Liver (tissue), 9 donors: ENCODE data around the gene CETN1. TPM values are rescaled to one million over a fixed set of nuclear protein-coding genes. Genes with fewer than 3 reads are reported as not detected.
A peak's percentile ranks its signal among the peaks of the same experiment; 100 is the strongest.

Experiments
- DNase-seq: peaks from one replicate; pipeline ENCODE4 v3.0.0-alpha.2; 2017; ENCODE audit warnings: low spot score
- H3K27ac ChIP-seq, 2 donors: one replicate each; pipeline ENCODE4 v1.7.0; 2013; ENCODE audit warnings: inconsistent platforms in 2 of 2, low read length in 2 of 2, control low read depth in 1 of 2, low read depth in 1 of 2, mild to moderate bottlenecking in 1 of 2
- H3K27me3 ChIP-seq, 4 donors: one replicate each; pipeline versions ENCODE4 v1.6.1 to v1.7.0; 2013; ENCODE audit warnings: low read length in 3 of 4, inconsistent platforms in 1 of 4, mild to moderate bottlenecking in 1 of 4, moderate library complexity in 1 of 4; ENCODE audit not compliant: control insufficient read depth in 4 of 4, insufficient read depth in 4 of 4
- H3K36me3 ChIP-seq, 4 donors: one replicate each; pipeline versions ENCODE4 v1.6.1 to v1.7.0; 2013; ENCODE audit warnings: low read length in 3 of 4, mild to moderate bottlenecking in 3 of 4, low read depth in 1 of 4, moderate library complexity in 1 of 4; ENCODE audit not compliant: control insufficient read depth in 4 of 4, insufficient read depth in 3 of 4
- H3K4me1 ChIP-seq, 4 donors: one replicate each; pipeline versions ENCODE4 v1.6.1 to v1.7.0; 2013; ENCODE audit warnings: low read length in 3 of 4, mild to moderate bottlenecking in 3 of 4, moderate library complexity in 1 of 4; ENCODE audit not compliant: control insufficient read depth in 4 of 4, insufficient read depth in 4 of 4
- H3K4me3 ChIP-seq, 3 donors: one replicate each; pipeline versions ENCODE4 v1.6.1 to v1.7.0; 2013; ENCODE audit warnings: low read length in 3 of 3, control low read depth in 1 of 3, low read depth in 1 of 3, mild to moderate bottlenecking in 1 of 3
- H3K9ac ChIP-seq, 2 donors: one replicate each; pipeline ENCODE4 v1.7.0; 2013; ENCODE audit warnings: low read length in 2 of 2, mild to moderate bottlenecking in 2 of 2, moderate library complexity in 2 of 2, control low read depth in 1 of 2, low read depth in 1 of 2
- H3K9me3 ChIP-seq, 4 donors: one replicate each; pipeline versions ENCODE4 v1.6.1 to v1.7.0; 2013; ENCODE audit warnings: low read length in 3 of 4; ENCODE audit not compliant: control insufficient read depth in 4 of 4
- EGR1 ChIP-seq, 2 donors: IDR thresholded peaks; 2 replicates each; pipeline ENCODE4 v1.6.1; 2016 to 2018; ENCODE audit warnings: antibody characterized with exemption in 2 of 2, low read depth in 2 of 2
- FOXA1 ChIP-seq: IDR thresholded peaks from 2 replicates; pipeline ENCODE4 v1.6.1; 2016; ENCODE audit warnings: antibody characterized with exemption
- FOXA2 ChIP-seq: IDR thresholded peaks from 2 replicates; pipeline ENCODE4 v1.6.1; 2016; ENCODE audit warnings: antibody characterized with exemption
- GABPA ChIP-seq, 2 donors: IDR thresholded peaks in 1 of 2; conservative IDR thresholded peaks in 1 of 2; 2 replicates each; pipeline ENCODE4 v1.6.1; 2016; ENCODE audit warnings: antibody characterized with exemption in 2 of 2, mild to moderate bottlenecking in 1 of 2, moderate library complexity in 1 of 2
- HNF4A ChIP-seq, 2 donors: conservative IDR thresholded peaks; 2 replicates each; pipeline ENCODE4 v1.6.1; 2016; ENCODE audit warnings: antibody characterized with exemption in 2 of 2, mild to moderate bottlenecking in 2 of 2
- HNF4G ChIP-seq: IDR thresholded peaks from 2 replicates; pipeline ENCODE4 v1.6.1; 2016; ENCODE audit warnings: antibody characterized with exemption
- JUND ChIP-seq, 2 donors: IDR thresholded peaks; 2 replicates each; pipeline ENCODE4 v1.6.1; 2016; ENCODE audit warnings: antibody characterized with exemption in 2 of 2
- NR2F2 ChIP-seq: IDR thresholded peaks from 2 replicates; pipeline ENCODE4 v1.6.1; 2016; ENCODE audit warnings: antibody characterized with exemption
- RAD21 ChIP-seq, 2 donors: IDR thresholded peaks; 2 replicates each; pipeline ENCODE4 v1.6.1; 2016; ENCODE audit warnings: antibody characterized with exemption in 2 of 2, mild to moderate bottlenecking in 2 of 2
- RXRA ChIP-seq, 2 donors: IDR thresholded peaks; 2 replicates each; pipeline ENCODE4 v1.6.1; 2017 to 2018; ENCODE audit warnings: antibody characterized with exemption in 2 of 2, mild to moderate bottlenecking in 1 of 2
- SP1 ChIP-seq: IDR thresholded peaks from 2 replicates; pipeline ENCODE4 v1.6.1; 2018; ENCODE audit warnings: antibody characterized with exemption, mild to moderate bottlenecking
- TAF1 ChIP-seq: conservative IDR thresholded peaks from 2 replicates; pipeline ENCODE4 v1.6.1; 2016; ENCODE audit warnings: antibody characterized with exemption, mild to moderate bottlenecking
- WGBS: extraction: QIAGEN DNeasy Blood & Tissue Kit; methylation state at CpG from one replicate; pipeline ENCODE4 v1.1.7; 2013; 5-methylcytosine and 5-hydroxymethylcytosine counted together
- polyA plus RNA-seq, 2 donors: library from polyadenylated mRNA; stranded (reverse) in 1 of 2; unstranded in 1 of 2; fragments of 200-250 nt in 1 of 2; fragments of >200 nt in 1 of 2; fragmentation: Nextera tagmentation in 1 of 2; extraction: Ambion mirVana in 1 of 2; gene quantifications; one replicate each; pipeline versions ENCODE4 v1.2.1 to v1.2.3, GENCODE V29; 2013 to 2015
- total RNA-seq, 2 donors: library from RNA; depleted of rRNA; stranded (reverse); fragments of >200 nt; gene quantifications; one replicate each; pipeline ENCODE4 v1.2.3, GENCODE V29; 2014
- TF ChIP-seq, protein P1 (sequence below): IDR thresholded peaks from 2 replicates; pipeline ENCODE4 v1.6.1; 2016; ENCODE audit warnings: antibody characterized with exemption
- TF ChIP-seq, protein P2 (sequence below): fragments of 150-350 bp; IDR thresholded peaks from 2 replicates; pipeline ENCODE4 v1.5.1; 2017; ENCODE audit warnings: improper control_type of control experiment, low read depth, low read length; ENCODE audit not compliant: missing input control
- TF ChIP-seq, protein P3 (sequence below): IDR thresholded peaks from 2 replicates; pipeline ENCODE4 v1.6.1; 2016; ENCODE audit warnings: antibody characterized with exemption, mild to moderate bottlenecking
- TF ChIP-seq, protein P4 (sequence below): IDR thresholded peaks from 2 replicates; pipeline ENCODE4 v1.6.1; 2016; ENCODE audit warnings: antibody characterized with exemption
- donor health status: healthy.
- donor health status: healthy.
- donor health status: healthy.
- donor health status: healthy.
- donor health status: healthy.

The CETN1 gene
- total and polyA plus RNA-seq, 4 donors = not detected

DNA sequence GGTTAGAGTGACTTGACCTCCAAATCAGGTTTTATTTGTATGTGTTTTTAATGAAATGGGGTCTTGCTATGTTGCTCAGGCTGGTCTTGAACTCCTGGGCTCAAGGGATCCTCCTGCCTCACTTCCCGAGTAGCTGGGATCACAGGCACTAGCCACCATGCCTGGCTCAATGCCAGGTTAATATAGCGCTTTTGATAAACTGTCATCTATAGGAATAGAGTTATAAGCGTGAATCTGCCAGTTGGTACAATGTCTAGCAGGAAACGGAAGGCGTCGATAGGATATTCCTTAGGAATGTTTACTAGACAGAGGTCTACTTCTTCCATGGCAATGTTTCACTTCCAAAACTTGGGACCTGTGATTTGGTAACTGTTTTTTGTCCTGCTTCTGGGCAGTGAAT, 42.1 kb downstream of the CETN1 start (continued):
- TF ChIP-seq, protein P1, sequence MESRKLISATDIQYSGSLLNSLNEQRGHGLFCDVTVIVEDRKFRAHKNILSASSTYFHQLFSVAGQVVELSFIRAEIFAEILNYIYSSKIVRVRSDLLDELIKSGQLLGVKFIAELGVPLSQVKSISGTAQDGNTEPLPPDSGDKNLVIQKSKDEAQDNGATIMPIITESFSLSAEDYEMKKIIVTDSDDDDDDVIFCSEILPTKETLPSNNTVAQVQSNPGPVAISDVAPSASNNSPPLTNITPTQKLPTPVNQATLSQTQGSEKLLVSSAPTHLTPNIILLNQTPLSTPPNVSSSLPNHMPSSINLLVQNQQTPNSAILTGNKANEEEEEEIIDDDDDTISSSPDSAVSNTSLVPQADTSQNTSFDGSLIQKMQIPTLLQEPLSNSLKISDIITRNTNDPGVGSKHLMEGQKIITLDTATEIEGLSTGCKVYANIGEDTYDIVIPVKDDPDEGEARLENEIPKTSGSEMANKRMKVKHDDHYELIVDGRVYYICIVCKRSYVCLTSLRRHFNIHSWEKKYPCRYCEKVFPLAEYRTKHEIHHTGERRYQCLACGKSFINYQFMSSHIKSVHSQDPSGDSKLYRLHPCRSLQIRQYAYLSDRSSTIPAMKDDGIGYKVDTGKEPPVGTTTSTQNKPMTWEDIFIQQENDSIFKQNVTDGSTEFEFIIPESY = no peak
- TF ChIP-seq HNF4G = no peak
- TF ChIP-seq GABPA (IDR thresholded peaks at IDR 0.05 in 1 of 2, conservative IDR thresholded peaks at IDR 0.05 in 1 of 2) = no peak
- no peak for TF ChIP-seq HNF4A (conservative IDR thresholded peaks at IDR 0.05)

DNA sequence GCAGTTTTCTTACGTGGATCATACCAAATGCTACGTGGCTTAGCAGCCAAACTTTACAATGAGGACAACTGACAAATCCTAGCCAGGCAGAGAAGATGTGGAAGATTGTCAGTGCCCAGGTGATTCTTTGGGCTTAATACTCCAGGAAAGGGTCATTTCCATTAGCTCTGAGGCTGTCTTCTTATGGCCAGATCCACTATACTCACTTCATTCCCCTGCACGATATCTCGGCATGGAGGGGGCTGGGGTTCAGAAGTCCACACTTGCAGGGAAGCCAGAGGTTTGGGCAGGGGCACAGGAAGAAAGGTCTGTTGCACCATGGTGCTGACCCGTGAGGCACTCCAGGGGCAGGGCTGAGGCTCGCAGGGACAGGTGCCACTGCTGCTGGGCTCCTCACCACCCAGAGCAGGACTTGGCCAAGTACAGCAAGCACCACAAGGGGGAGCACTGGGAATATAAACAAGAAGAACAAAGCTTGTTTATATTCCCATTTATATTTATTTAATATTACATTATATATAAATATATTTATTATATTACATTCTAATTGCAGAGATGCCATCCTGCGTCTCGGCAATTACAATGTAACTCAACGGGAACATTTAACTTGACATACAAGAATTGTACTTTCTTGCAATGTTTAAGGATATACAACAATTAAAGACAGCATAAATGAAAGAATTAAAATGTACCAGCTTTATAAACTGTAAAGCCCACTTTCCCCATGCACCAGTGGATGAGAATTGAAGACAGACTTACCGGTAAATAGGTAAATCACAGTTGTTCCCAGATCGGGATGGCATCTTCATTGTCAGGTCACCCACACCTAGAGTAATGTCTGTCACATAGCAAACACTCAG, 43.8 kb downstream of the CETN1 start:
- TF ChIP-seq, protein P2, sequence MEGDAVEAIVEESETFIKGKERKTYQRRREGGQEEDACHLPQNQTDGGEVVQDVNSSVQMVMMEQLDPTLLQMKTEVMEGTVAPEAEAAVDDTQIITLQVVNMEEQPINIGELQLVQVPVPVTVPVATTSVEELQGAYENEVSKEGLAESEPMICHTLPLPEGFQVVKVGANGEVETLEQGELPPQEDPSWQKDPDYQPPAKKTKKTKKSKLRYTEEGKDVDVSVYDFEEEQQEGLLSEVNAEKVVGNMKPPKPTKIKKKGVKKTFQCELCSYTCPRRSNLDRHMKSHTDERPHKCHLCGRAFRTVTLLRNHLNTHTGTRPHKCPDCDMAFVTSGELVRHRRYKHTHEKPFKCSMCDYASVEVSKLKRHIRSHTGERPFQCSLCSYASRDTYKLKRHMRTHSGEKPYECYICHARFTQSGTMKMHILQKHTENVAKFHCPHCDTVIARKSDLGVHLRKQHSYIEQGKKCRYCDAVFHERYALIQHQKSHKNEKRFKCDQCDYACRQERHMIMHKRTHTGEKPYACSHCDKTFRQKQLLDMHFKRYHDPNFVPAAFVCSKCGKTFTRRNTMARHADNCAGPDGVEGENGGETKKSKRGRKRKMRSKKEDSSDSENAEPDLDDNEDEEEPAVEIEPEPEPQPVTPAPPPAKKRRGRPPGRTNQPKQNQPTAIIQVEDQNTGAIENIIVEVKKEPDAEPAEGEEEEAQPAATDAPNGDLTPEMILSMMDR = peak; percentile 61
- no peak for TF ChIP-seq RXRA (IDR thresholded peaks at IDR 0.05)
- peak; percentile 67 to 78 for TF ChIP-seq RAD21 (IDR thresholded peaks at IDR 0.05)
- WGBS = 53% methylated on average over 11 of the region's 11 CpGs

DNA sequence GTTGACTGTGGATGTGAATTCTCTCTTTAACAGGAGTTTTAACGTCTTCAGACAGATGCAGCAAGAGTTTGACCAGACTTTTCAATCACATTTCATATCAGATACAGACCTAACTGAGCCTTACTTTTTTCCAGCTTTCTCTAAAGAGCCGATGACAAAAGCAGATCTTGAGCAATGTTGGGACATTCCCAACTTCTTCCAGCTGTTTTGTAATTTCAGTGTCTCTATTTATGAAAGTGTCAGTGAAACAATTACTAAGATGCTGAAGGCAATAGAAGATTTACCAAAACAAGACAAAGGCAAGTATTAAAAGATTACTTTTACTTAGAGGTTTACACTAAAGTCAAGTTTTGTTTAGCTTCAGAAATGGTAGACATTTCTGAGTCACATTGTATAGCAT, 47.1 kb downstream of the CETN1 start:
- Histone ChIP-seq H3K27me3 (no peaks in the 10 kb centered on the region), H3K9ac (no peak overlapping the region), H3K27ac (no peak overlapping the region), H3K36me3 (no peaks in the 10 kb centered on the region), H3K4me1 (peaks cover 0 to 3% (median 1%) of the 10 kb centered on the region in 4 donors), H3K4me3 (no peak overlapping the region), H3K9me3 (no peaks in the 10 kb centered on the region)
- WGBS = 65% methylated on average over 2 of the region's 2 CpGs
- no peak for DNase-seq
- TF ChIP-seq TAF1 (no peak), HNF4G (no peak), GABPA (IDR thresholded peaks at IDR 0.05 in 1 of 2, conservative IDR thresholded peaks at IDR 0.05 in 1 of 2) (no peak), FOXA1 (no peak), RAD21 (IDR thresholded peaks at IDR 0.05) (no peak), JUND (IDR thresholded peaks at IDR 0.05) (no peak), NR2F2 (no peak), FOXA2 (no peak), HNF4A (conservative IDR thresholded peaks at IDR 0.05) (no peak), EGR1 (IDR thresholded peaks at IDR 0.05; ENCODE audit: low read depth in 2 of 2) (no peak), RXRA (IDR thresholded peaks at IDR 0.05) (no peak), SP1 (no peak)
- TF ChIP-seq, protein P1 = no peak
- TF ChIP-seq, protein P3, sequence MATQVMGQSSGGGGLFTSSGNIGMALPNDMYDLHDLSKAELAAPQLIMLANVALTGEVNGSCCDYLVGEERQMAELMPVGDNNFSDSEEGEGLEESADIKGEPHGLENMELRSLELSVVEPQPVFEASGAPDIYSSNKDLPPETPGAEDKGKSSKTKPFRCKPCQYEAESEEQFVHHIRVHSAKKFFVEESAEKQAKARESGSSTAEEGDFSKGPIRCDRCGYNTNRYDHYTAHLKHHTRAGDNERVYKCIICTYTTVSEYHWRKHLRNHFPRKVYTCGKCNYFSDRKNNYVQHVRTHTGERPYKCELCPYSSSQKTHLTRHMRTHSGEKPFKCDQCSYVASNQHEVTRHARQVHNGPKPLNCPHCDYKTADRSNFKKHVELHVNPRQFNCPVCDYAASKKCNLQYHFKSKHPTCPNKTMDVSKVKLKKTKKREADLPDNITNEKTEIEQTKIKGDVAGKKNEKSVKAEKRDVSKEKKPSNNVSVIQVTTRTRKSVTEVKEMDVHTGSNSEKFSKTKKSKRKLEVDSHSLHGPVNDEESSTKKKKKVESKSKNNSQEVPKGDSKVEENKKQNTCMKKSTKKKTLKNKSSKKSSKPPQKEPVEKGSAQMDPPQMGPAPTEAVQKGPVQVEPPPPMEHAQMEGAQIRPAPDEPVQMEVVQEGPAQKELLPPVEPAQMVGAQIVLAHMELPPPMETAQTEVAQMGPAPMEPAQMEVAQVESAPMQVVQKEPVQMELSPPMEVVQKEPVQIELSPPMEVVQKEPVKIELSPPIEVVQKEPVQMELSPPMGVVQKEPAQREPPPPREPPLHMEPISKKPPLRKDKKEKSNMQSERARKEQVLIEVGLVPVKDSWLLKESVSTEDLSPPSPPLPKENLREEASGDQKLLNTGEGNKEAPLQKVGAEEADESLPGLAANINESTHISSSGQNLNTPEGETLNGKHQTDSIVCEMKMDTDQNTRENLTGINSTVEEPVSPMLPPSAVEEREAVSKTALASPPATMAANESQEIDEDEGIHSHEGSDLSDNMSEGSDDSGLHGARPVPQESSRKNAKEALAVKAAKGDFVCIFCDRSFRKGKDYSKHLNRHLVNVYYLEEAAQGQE = no peak
- TF ChIP-seq, protein P2 = no peak
- TF ChIP-seq, protein P4, sequence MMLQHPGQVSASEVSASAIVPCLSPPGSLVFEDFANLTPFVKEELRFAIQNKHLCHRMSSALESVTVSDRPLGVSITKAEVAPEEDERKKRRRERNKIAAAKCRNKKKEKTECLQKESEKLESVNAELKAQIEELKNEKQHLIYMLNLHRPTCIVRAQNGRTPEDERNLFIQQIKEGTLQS = no peak

More for the DNA sequence above, 43.8 kb downstream of the CETN1 start:
- Histone ChIP-seq H3K9me3 (no peaks in the 10 kb centered on the region), H3K9ac (no peak overlapping the region), H3K4me1 (peaks cover 0 to 3% (median 1%) of the 10 kb centered on the region in 4 donors), H3K27ac (no peak overlapping the region), H3K36me3 (no peaks in the 10 kb centered on the region), H3K4me3 (no peak overlapping the region), H3K27me3 (no peaks in the 10 kb centered on the region)
- peak; percentile 67 for DNase-seq
